ENCODE measurements around the gene ADAMTS3.

- no peak for TF ChIP-seq POLR2AphosphoS5 (IDR thresholded peaks at IDR 0.05; ENCODE audit: low read depth, low read length)
- no peak for TF ChIP-seq CTCF (IDR thresholded peaks at IDR 0.05)
- no peak for TF ChIP-seq SIN3A (IDR thresholded peaks at IDR 0.05; ENCODE audit: borderline replicate concordance, insufficient read depth, low read depth, low read length)
Observed at GRCh38 chr4:72357908-72358307, 211.1 kb downstream of the ADAMTS3 start.

Data from Panc1 (cell line).